ENCODE data around the gene LMAN1L. TPM values are rescaled to one million over a fixed set of nuclear protein-coding genes. Genes with fewer than 3 reads are reported as not detected.

The LMAN1L gene
- total RNA-seq, 4 donors from 2014 or later = not detected

DNA sequence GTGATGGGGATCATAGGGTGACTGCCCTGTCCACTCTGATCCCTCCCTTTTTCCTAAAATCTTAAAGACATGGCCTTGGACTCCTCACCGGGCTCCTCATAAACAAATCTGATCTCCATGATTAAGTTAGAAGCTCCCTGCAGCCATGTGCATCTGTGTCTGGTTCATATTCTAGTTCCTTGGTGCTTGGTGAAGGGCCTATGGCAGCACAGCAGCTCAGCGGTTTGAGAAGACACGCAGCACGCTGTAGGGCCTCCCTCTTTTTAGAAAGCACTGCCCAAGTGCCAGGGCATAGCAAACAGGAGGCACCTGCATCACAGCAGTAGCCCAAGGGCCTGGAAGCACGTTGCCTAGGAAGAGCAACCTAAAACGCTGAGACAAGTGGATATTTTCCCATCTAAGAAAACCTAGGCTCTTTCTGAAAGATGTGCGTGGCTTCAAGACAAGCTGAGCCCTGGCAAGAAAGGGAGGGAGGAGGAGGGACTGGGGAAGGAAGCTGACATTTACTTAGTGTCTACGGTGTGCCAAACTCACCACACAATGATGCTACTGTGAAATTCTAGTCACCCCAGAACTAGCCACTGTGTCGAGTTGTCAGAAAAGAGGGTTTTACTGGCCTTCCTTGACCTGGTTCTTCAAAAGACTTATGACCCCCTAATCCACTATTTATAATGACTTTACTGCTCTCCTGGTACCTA, 45.2 kb downstream of the LMAN1L start:
- ATAC-seq (ENCODE audit: low FRiP score) (no peak), DNase-seq (ENCODE audit: low spot score) (no peak)
- TF ChIP-seq, protein P1, sequence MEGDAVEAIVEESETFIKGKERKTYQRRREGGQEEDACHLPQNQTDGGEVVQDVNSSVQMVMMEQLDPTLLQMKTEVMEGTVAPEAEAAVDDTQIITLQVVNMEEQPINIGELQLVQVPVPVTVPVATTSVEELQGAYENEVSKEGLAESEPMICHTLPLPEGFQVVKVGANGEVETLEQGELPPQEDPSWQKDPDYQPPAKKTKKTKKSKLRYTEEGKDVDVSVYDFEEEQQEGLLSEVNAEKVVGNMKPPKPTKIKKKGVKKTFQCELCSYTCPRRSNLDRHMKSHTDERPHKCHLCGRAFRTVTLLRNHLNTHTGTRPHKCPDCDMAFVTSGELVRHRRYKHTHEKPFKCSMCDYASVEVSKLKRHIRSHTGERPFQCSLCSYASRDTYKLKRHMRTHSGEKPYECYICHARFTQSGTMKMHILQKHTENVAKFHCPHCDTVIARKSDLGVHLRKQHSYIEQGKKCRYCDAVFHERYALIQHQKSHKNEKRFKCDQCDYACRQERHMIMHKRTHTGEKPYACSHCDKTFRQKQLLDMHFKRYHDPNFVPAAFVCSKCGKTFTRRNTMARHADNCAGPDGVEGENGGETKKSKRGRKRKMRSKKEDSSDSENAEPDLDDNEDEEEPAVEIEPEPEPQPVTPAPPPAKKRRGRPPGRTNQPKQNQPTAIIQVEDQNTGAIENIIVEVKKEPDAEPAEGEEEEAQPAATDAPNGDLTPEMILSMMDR (IDR thresholded peaks at IDR 0.05) = no peak

DNA sequence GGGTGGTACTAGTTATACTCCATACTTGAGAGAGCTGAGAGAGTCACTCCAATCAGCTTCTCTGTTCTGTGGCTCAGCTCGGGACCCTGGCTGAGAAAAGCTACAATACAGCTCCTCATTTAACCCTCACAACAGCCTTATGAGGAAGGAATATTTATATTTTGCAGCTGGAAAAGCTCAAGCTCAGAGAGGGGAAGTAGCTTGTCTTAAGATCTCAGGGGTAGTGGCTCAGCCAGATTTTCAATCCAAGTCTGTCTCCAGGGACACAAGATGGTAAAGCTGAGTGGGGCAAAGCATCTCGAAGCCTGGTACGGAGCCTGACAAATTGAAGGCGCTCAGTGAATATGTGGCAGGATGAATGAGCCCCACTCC, 45.7 kb downstream of the LMAN1L start:
- ATAC-seq (ENCODE audit: low FRiP score) (no peak), DNase-seq (ENCODE audit: low spot score) (no peak)
- TF ChIP-seq, protein P1 (IDR thresholded peaks at IDR 0.05) = no peak

DNA sequence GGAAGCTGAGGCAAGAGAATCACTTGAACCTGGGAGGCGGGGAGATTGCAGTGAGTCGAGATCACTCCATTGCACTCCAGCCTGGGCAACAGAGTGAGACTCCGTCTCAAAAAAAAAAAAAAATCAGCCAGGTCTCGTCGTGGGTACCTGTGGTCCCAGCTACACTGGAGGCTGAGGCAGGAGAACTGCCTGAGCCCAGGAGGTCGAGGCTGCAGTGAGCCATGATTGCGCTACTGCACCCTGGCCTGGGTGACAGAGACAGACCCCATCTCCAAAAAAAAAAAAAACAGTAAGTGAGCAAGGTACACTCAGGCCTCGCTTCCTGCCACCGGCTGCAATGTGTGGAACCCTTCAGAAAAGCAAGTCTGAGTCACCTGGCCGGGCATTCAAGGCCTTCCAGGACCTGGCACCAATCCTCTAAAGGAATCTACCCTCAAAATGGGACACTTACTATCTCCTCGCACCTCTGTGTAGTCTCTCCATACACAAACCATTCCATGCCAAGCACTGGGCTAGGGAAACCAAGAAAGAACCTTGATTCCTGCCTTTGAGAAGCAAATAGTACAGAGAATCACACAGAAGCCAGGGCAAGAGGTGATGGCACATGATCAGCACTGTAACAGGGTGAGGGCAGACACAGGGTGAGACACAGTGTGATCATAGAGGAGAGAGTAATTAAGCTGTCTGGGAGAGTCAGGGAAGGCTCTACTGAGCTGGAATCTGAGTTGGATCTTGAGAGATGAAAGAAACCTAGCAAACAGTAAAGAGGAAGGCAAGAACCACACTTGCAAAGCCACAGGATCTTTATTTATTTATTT, 50.8 kb downstream of the LMAN1L start:
- ATAC-seq (ENCODE audit: low FRiP score) (no peak), DNase-seq (ENCODE audit: low spot score) (no peak)
- TF ChIP-seq, protein P1 (IDR thresholded peaks at IDR 0.05) = no peak

DNA sequence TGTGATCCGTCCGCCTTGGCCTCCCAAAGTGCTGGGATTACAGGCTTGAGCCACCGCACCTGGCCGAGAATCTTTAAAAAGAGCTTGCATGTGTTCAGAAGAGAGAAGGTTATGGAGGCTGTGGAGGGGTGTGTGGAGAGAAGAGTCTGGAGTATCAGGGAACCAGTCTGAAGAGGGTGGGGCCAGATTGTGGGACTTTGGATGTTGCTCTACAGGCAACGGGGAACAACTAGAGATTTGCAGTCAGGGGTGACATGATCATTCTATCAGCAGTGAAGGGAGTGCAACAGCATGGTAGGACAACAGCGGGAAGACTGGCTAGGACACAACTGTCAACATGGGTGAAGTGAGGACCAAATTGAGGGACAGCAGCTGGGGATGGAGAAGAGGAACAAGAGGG, 51.7 kb downstream of the LMAN1L start:
- TF ChIP-seq, protein P1 (IDR thresholded peaks at IDR 0.05) = no peak
- DNase-seq (ENCODE audit: low spot score) (no peak), ATAC-seq (ENCODE audit: low FRiP score) (no peak)

DNA sequence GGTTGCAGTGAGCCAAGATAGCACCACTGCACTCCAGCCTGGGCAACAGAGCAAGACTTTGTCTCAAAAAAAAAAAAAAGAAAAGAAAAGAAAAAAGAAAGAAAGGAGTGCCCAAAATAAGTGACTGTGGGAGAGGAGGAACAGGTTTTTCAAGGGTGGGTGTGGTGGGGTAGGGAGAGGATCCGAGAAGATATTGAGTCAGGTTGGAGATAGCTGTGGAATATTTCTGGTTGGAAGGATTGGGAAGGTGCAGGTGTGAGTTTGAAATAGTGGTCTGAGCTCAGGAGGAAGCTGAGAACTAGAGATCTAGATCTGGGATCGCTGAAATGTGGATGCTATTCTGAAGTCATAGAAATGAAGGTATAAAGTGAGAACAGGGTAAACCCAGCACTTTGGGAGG, 52.7 kb downstream of the LMAN1L start:
- TF ChIP-seq, protein P1 (IDR thresholded peaks at IDR 0.05) = no peak
- DNase-seq (ENCODE audit: low spot score) (no peak), ATAC-seq (ENCODE audit: low FRiP score) (no peak)

DNA sequence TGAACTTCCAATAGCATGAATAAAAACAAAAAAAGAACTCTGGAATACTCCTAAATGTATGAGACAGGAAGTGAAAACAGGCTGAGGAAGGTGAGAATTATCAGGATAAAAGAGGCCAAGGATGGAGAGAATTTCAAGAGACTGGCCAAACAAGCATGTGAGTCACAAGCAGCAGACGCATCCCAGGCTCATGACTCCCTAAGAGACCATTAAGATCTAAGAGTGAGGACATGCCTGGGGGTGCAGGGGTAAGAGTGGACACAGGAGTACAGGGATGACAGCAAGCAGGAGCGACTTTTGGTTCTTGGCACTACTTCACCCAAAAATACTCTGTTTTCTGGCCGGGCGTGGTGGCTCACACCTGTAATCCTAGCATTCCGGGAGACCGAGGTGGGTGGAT, 53.5 kb downstream of the LMAN1L start:
- ATAC-seq (ENCODE audit: low FRiP score) = peak; percentile 45
- TF ChIP-seq, protein P1 (IDR thresholded peaks at IDR 0.05) = no peak
- no peak for DNase-seq (ENCODE audit: low spot score)

Data from omental fat pad (tissue), 4 donors.